ENCODE data around the gene DEGS1. TPM values are rescaled to one million over a fixed set of nuclear protein-coding genes. Genes with fewer than 3 reads are reported as not detected.
A peak's percentile ranks its signal among the peaks of the same experiment; 100 is the strongest.
"Not testable (repeated sequence)": the region's sequence is repeated elsewhere in the genome, so short reads cannot be mapped to it uniquely, and the experiment has no call there.

The DEGS1 gene
- polyA plus RNA-seq, 12 donors: 37.4 to 106 (median 47.3) TPM; not detected in 1

GRCh38 chr1:224177356-224177999, 5.6 kb upstream of the DEGS1 start:
- no peak for DNase-seq

DNA sequence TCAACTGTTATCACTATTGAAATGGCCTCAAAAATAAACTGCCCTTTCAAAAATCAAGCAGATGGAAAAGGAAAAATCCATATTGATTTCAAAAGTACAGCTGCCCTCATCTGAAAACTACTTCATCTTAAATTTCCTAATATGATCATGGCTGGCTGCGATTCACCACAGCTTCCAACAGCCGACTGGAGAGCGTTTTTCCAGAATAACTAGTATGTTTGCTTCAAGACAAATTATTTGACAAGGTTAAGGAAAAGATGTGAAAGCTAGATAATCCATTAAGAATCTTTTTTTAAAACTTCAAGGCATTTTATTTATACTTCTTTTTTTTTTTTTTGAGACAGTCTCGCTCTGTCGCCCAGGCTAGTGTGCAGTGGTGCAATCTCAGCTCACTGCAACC, 4.1 kb upstream of the DEGS1 start:
- no peak for DNase-seq

GRCh38 chr1:224180783-224181452, 2.1 kb upstream of the DEGS1 start:
- DNase-seq: no peak

GRCh38 chr1:224181453-224181810, 1.6 kb upstream of the DEGS1 start:
- DNase-seq: no peak

GRCh38 chr1:224182057-224182865, 779 bp upstream of the DEGS1 start:
- DNase-seq: no peak

DNA sequence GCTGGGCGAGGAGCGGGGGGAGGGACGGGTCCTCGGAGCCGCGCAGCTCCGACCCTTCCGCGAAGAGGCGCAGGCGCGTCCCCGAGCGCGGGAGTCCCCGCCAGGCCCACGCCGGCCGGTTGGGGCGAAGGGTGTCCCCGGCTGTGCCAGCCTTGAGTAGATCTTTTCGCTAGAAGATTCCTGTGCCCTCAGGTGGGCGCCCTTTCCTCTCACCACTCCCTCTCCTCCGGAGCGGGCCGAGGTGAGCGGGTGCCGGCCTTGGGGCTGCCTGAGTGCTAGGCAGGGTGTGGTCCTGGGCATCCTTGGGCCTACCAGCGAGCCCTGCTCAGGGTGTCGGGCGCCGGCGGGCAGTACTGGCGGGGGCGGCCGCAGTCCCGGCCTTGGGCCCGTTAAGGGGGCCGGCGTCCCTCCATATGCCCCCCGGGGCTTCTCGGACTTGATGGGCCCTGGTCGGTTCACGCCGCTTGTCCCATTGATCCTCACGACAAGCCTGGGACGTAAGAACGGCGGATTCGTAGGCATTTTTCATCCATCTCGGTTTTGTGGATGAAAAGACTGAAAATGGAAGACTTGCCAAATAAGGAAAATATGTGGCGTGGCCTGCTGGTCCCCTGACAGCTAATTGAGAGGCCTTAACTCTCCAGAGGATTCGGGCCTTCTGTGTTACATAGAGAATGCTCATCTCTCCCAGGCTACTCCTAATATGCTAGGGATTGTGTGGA, 712 bp downstream of the DEGS1 start:
- peak; percentile 66 for DNase-seq

DNA sequence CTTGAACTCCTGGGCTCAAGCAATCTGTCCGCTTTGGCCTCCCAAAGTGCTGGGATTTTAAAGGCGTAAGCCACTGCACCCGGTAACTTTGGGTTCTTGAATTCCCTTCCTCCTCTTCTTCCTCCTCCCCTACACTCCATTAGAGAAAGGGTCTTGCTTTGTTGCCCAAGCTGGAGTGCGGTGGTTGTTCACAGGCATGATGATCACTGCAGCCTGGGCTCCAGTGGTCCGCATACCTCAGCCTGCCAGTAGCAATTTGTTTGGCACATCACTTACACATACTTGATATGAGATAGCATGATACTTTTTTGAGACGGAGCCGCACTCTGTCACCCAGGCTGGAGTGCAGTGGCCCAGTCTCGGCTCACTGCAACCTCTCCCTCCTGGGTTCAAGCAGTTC, 2.2 kb downstream of the DEGS1 start:
- no peak for DNase-seq

DNA sequence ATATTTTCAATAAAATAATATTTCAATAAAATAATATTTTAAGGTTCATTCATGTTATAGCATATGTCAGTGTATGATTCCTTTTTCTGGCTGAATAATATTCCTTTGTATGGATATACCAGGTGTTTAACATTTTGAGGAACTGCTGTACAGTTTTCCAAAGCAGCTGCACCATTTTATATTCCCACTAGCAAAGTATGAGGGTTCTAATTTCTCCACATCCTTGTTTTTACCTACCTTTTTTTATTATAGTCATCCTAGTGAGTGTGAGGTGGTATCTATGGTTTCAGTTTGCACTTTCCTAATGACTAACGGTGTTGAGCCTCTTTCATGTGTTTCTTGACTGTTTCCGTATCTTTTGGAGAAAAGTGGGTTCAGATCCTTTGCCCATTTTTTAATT, 5.2 kb downstream of the DEGS1 start:
- DNase-seq: no peak

DNA sequence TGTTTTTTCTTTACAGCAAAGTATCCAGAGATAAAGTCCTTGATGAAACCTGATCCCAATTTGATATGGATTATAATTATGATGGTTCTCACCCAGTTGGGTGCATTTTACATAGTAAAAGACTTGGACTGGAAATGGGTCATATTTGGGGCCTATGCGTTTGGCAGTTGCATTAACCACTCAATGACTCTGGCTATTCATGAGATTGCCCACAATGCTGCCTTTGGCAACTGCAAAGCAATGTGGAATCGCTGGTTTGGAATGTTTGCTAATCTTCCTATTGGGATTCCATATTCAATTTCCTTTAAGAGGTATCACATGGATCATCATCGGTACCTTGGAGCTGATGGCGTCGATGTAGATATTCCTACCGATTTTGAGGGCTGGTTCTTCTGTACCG, 6.5 kb downstream of the DEGS1 start:
- no peak for DNase-seq

DNA sequence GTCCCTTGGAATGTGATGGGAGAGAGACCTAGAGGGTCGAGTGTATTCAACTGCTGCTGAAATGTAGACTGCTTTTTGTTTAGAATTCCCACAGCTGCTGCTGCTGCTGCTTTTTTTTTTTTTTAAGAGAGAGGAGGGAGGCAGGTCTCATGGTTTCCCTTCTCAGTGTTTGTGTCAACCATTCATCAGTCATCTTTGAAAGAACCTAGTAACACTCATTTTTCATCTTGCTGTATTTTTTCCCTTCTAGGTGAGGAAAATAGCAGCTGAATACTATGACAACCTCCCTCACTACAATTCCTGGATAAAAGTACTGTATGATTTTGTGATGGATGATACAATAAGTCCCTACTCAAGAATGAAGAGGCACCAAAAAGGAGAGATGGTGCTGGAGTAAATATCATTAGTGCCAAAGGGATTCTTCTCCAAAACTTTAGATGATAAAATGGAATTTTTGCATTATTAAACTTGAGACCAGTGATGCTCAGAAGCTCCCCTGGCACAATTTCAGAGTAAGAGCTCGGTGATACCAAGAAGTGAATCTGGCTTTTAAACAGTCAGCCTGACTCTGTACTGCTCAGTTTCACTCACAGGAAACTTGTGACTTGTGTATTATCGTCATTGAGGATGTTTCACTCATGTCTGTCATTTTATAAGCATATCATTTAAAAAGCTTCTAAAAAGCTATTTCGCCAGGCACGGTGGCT, 9.2 kb downstream of the DEGS1 start:
- DNase-seq: no peak

DNA sequence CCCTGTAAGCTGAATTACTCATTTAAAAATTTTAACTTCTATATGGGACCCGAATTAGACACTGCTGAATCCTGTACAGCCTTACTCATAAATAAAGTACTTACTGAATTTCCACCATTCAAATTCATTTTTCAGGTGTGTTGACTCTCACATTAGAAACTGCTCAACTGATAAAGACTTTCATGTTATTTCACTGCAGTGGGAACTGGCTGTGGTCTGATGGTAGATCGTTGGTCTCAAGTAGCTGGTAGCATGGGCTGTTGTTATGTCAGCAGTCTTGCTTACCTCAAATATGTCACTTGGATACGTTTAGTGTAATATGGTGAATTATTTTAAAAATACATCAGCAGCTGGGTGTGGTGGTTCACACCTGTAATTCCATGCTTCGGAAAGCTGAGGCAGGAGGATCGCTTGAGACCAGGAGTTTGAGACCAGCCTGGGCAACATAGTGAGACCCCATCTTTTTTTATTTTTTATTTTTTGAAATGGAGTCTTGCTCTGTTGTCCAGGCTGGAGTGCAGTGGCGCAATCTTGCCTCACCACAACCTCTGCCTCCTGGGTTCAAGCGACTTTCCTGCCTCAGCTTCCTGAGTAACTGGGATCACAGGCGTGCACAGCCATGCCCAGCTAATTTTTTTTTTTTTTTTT, 10.4 kb downstream of the DEGS1 start:
- no peak for DNase-seq

- DNase-seq: no peak
Observed at GRCh38 chr1:224196813-224197600, 14.0 kb downstream of the DEGS1 start.

- DNase-seq: no peak
Observed at GRCh38 chr1:224198572-224198971, 15.5 kb downstream of the DEGS1 start.

GRCh38 chr1:224199679-224200078, 16.6 kb downstream of the DEGS1 start:
- DNase-seq: no peak

DNA sequence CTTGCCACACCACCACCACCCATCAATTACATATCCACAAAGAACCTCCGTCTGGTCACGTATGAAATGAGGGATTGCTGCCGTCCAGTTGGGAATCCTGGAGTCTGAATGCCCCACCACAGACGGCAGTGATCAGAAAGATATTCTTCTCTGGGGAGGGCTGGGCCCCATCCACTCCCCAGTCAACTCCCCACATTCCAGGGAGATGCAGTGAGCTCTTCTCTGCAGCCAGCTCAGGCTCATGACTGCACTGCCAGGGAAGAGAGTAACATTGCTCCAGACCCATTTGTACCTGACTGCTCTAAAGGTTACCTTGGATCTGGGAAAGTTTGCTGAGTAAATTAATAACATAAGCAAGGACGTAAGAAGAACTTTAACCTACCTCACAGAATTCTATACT, 18.3 kb downstream of the DEGS1 start:
- DNase-seq: no peak

- no peak for DNase-seq
Observed at GRCh38 chr1:224201853-224202252, 18.8 kb downstream of the DEGS1 start.

DNA sequence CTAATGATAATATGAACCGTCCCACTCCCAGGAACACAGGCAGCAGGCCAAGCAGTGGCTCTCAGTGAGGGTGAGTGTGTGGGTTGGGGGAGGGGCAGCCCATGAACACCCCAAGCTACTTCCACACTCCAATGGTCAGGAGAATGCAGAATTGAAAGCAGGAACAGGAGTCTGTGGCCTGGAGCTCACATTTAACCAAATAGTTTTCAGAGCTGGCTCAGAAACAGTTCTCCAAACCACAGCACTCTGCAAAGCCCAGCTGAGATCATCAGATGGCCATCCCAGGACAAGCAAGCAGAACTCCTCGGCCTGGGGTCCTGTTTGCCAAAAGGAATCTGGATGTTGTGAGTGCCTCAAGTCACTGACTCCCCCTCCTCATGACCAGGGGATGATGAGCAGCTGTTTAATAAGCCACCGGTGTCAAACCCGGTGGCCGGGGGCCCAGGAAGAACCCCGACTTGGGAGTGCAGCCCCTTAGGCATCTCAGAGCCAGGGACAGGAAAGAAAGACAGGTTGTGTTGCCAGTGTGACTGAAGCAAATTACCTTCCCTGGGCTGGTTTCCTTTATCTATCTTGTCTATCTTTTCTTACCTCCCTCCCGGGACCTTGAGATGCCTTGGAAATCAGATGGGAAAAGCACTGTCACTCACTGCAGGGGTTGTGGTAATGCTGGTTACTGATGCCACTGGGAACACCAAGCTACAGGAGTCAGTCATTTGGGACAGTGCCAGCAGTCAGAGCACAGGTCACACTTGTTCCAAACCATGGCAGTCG, 20.4 kb downstream of the DEGS1 start:
- DNase-seq: no peak

DNA sequence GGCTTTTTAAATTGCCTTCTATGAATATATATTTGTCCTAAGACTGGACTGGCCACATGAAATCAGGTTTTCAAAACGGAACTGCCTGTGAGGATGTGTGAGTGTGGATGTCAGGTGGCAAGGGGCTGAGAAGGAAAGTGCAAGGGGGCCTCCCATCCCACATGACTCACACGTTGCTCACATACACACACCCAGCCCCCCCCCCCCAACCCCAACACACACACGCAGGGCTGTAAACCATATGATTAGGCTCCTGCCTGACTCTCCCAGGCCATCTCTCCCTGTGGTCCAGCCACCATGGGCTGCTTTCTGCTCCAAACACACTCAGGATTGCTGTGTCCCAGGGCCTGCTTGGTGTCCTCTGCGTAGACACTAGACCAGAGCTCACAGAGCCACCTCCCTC, 22.4 kb downstream of the DEGS1 start:
- DNase-seq: no peak

DNA sequence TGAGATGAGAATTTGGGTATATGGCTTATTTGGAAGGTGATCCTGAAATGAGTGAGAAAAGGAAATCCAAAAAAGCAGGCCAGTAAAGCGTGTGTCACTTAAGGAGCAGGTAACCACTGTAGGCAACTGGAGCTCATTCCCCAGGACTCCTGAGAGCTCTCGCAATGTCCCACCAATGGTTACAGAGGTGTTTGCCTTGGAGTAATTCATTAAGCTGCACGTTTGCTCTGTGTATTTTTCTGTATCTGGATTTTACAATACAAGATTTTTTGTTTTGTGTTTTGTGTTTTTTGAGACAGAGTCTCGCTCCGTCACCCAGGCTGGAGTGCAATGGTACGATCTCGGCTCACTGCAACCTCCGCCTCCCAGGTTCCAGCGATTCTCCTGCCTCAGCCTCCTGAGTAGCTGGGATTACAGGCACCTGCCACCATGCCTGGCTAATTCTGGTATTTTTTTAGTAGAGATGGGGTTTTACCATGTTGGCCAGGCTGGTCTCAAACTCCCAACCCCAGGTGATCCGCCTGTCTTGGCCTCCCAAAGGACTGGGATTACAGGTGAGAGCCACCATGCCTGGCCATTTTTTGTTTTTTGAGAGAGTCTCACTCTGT, 23.0 kb downstream of the DEGS1 start:
- not testable (repeated sequence) for DNase-seq
